HepG2 (cell line): ENCODE data around the gene CARHSP1. TPM values are rescaled to one million over a fixed set of nuclear protein-coding genes. Genes with fewer than 3 reads are reported as not detected.

Source experiments
- ATF1 ChIP-seq: IDR thresholded peaks from 2 replicates; pipeline ENCODE4 v1.6.1; 2016; ENCODE audit warnings: mild to moderate bottlenecking, control low read depth
- ATF7 ChIP-seq, 2 experiments: fragments of 450-650 bp in 1 of 2; sonication (generic) in 1 of 2; formaldehyde crosslinking in 1 of 2; IDR thresholded peaks; 2 replicates each; pipeline versions ENCODE4 v1.4.0 to v1.6.1; 2016 to 2020; ENCODE audit warnings: antibody characterized with exemption in 1 of 2, mild to moderate bottlenecking in 1 of 2, missing genetic modification reagents in 1 of 2
- GFI1 ChIP-seq: sonication (generic); formaldehyde crosslinking; IDR thresholded peaks from 2 replicates; pipeline ENCODE4 v1.5.0; 2020; ENCODE audit warnings: missing genetic modification reagents, mild to moderate bottlenecking, borderline replicate concordance
- HOXA7 ChIP-seq: sonication (generic); formaldehyde crosslinking; IDR thresholded peaks from 2 replicates; pipeline ENCODE4 v1.8.1; 2022; ENCODE audit warnings: mild to moderate bottlenecking, missing genetic modification reagents, moderate library complexity
- ISL2 ChIP-seq: sonication (generic); formaldehyde crosslinking; IDR thresholded peaks from 2 replicates; pipeline ENCODE4 v1.5.0; 2020; ENCODE audit warnings: missing genetic modification reagents
- KDM2A ChIP-seq: sonication (generic); formaldehyde crosslinking; IDR thresholded peaks from 2 replicates; pipeline ENCODE4 v1.4.0; 2020; ENCODE audit warnings: low read depth, missing genetic modification reagents, borderline replicate concordance
- MATR3 ChIP-seq: sonication (generic); formaldehyde crosslinking; IDR thresholded peaks from 2 replicates; pipeline ENCODE4 v1.4.0; 2020; ENCODE audit warnings: missing genetic modification reagents
- MBD4 ChIP-seq: IDR thresholded peaks from 2 replicates; pipeline ENCODE4 v1.6.1; 2012; ENCODE audit warnings: low read length, inconsistent platforms, borderline replicate concordance
- MEF2D ChIP-seq: sonication (generic); formaldehyde crosslinking; IDR thresholded peaks from 2 replicates; pipeline ENCODE4 v1.5.1; 2020; ENCODE audit warnings: mild to moderate bottlenecking, missing genetic modification reagents
- ONECUT2 ChIP-seq: sonication (generic); formaldehyde crosslinking; IDR thresholded peaks from 2 replicates; pipeline ENCODE4 v1.4.0; 2020; ENCODE audit warnings: missing genetic modification reagents
- SIX4 ChIP-seq: sonication (generic); formaldehyde crosslinking; IDR thresholded peaks from 2 replicates; pipeline ENCODE4 v1.4.0; 2020; ENCODE audit warnings: missing genetic modification reagents
- SMARCE1 ChIP-seq: fragments of 450-650 bp; IDR thresholded peaks from 2 replicates; pipeline ENCODE4 v1.6.1; 2017; ENCODE audit warnings: borderline replicate concordance
- TBL1XR1 ChIP-seq: fragments of 150-350 bp; IDR thresholded peaks from 2 replicates; pipeline ENCODE4 v1.6.1; 2014; ENCODE audit warnings: borderline replicate concordance, low read length; ENCODE audit not compliant: partially characterized antibody
- TRIM24 ChIP-seq: sonication (generic); formaldehyde crosslinking; IDR thresholded peaks from 2 replicates; pipeline ENCODE4 v1.8.0; 2022; ENCODE audit warnings: mild to moderate bottlenecking, missing genetic modification reagents
- ZFP82 ChIP-seq: sonication (generic); formaldehyde crosslinking; IDR thresholded peaks from 2 replicates; pipeline ENCODE4 v1.5.1; 2020; ENCODE audit warnings: mild to moderate bottlenecking, missing genetic modification reagents, borderline replicate concordance
- ZNF367 ChIP-seq: sonication (generic); formaldehyde crosslinking; IDR thresholded peaks from 2 replicates; pipeline ENCODE4 v1.4.0; 2020; ENCODE audit warnings: missing genetic modification reagents, borderline replicate concordance
- ZNF382 ChIP-seq: sonication (generic); formaldehyde crosslinking; IDR thresholded peaks from 2 replicates; pipeline ENCODE4 v1.5.0; 2020; ENCODE audit warnings: missing genetic modification reagents, mild to moderate bottlenecking, borderline replicate concordance
- ZNF431 ChIP-seq: sonication (generic); formaldehyde crosslinking; IDR thresholded peaks from 2 replicates; pipeline ENCODE4 v1.9.0; 2022; ENCODE audit warnings: missing genetic modification reagents, low read depth, mild to moderate bottlenecking, borderline replicate concordance
- ZNF557 ChIP-seq: sonication (generic); formaldehyde crosslinking; IDR thresholded peaks from 2 replicates; pipeline ENCODE4 v1.4.0; 2020; ENCODE audit warnings: missing genetic modification reagents
- ZNF75D ChIP-seq: sonication (generic); formaldehyde crosslinking; IDR thresholded peaks from 2 replicates; pipeline ENCODE4 v1.8.1; 2023; ENCODE audit warnings: missing genetic modification reagents, mild to moderate bottlenecking, borderline replicate concordance
- ZNF761 ChIP-seq: sonication (generic); formaldehyde crosslinking; conservative IDR thresholded peaks from 2 replicates; pipeline ENCODE4 v1.4.0; 2020; ENCODE audit warnings: mild to moderate bottlenecking, missing genetic modification reagents
- ZNF777 ChIP-seq: sonication (generic); formaldehyde crosslinking; IDR thresholded peaks from 2 replicates; pipeline ENCODE4 v1.4.0; 2020; ENCODE audit warnings: missing genetic modification reagents
- polyA plus RNA-seq, 8 experiments: library from polyadenylated mRNA; depleted of rRNA in 3 of 8; stranded (reverse) in 7 of 8; unstranded in 1 of 8; fragments of >200 nt; fragmentation: Illumina TruSeq in 4 of 8; extraction: Trizol in 4 of 8; gene quantifications; 2 replicates each; pipeline versions ENCODE4 v1.2.1 to v1.2.3, GENCODE V29; 2011 to 2016; ENCODE audit warnings: low read depth in 4 of 8, missing spikeins in 1 of 8, mixed read lengths in 1 of 8; ENCODE audit not compliant: insufficient read depth in 1 of 8
- total RNA-seq, 5 experiments: library from RNA; depleted of rRNA; stranded (reverse); fragments of >200 nt; fragmentation: Illumina TruSeq; extraction: Trizol; gene quantifications; 2 replicates each; pipeline ENCODE4 v1.2.3, GENCODE V29; 2016; ENCODE audit warnings: low read depth in 1 of 5
- TF ChIP-seq, protein P1 (sequence below): sonication (generic); formaldehyde crosslinking; IDR thresholded peaks from 2 replicates; pipeline ENCODE4 v1.8.1; 2022; ENCODE audit warnings: low read depth, mild to moderate bottlenecking, missing genetic modification reagents
- TF ChIP-seq, protein P2 (sequence below): sonication (generic); formaldehyde crosslinking; IDR thresholded peaks from 2 replicates; pipeline ENCODE4 v1.4.0; 2020; ENCODE audit warnings: mild to moderate bottlenecking, missing genetic modification reagents, borderline replicate concordance
- TF ChIP-seq, protein P3 (sequence below): sonication (generic); formaldehyde crosslinking; IDR thresholded peaks from 2 replicates; pipeline ENCODE4 v1.4.0; 2020; ENCODE audit warnings: missing genetic modification reagents

Gene CARHSP1
- total and polyA plus RNA-seq, 2 of the 13 experiments (the other 11 are each of a cell fraction or from before 2014, with no cell fraction given): 173 to 345 TPM

DNA sequence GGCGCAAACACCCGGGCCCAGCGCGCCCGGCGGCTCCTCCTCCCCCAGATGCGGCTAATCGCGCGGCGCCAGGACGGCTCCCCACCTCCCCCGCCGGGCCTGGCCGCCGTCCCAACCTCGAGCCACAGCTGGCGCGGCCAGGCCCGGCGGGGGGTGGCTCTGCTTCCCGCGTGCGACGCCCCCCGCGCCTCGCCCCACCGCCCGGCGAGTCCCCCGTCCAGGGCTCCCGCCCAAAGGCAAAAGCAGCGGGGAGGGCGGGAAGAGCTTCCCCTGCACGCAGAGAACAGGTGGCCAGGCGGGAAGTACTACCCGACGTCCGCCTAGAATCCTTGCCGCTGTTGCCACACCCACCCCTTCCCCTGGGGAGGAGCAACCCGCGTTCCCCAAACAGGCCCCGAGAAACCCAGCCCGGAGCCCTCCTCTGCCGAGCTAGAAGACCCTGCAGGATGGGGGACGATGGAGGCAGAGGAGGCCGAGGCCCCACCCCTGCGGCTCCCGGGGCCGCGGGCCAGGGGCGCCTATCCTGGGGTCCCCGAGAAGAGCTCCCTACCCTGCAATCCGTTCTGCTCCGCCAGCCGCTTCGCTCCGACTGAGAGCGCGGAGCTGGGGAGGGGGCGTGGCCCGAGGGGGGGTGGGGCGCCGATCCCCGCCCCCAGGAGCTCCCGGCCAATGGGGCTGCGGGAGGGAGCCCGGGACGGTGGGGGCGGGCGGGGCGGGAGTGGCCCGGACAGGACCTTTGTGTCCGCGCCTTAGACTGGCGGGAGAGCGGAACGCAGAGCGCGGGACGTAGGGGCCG, at the start of gene CARHSP1 (continued):
- TF ChIP-seq KDM2A (CRISPR knock-in tag) (peak; percentile 70), MBD4 (no peak), HOXA7 (CRISPR knock-in tag) (no peak), ISL2 (CRISPR knock-in tag) (peak; percentile 28; the same call in 1 of the 2 replicates), ZNF777 (CRISPR knock-in tag) (peak; percentile 69), ZNF557 (CRISPR knock-in tag) (no peak), ZNF75D (CRISPR knock-in tag) (no peak), ATF7 (IDR thresholded peaks at IDR 0.05) (no peak), ATF7 (CRISPR knock-in tag; IDR thresholded peaks at IDR 0.05) (peak; percentile 58; the same call in 1 of the 2 replicates), SIX4 (CRISPR knock-in tag) (no peak), ZNF761 (peak; percentile 69; the same call in 1 of the 2 replicates), ZNF382 (no peak), TBL1XR1 (no peak), GFI1 (CRISPR knock-in tag) (no peak), MATR3 (no peak), ONECUT2 (CRISPR knock-in tag) (0 out of 2 replicates have a peak, but pooled peaks have one; percentile 10), MEF2D (CRISPR knock-in tag) (peak; percentile 79; the same call in 1 of the 2 replicates), ATF1 (CRISPR knock-in tag) (no peak), ZFP82 (CRISPR knock-in tag) (peak; percentile 15; the same call in 1 of the 2 replicates), TRIM24 (CRISPR knock-in tag) (no peak), SMARCE1 (no peak), ZNF367 (CRISPR knock-in tag) (no peak), ZNF431 (CRISPR knock-in tag) (peak; percentile 63; the same call in 1 of the 2 replicates)
- TF ChIP-seq, protein P1, sequence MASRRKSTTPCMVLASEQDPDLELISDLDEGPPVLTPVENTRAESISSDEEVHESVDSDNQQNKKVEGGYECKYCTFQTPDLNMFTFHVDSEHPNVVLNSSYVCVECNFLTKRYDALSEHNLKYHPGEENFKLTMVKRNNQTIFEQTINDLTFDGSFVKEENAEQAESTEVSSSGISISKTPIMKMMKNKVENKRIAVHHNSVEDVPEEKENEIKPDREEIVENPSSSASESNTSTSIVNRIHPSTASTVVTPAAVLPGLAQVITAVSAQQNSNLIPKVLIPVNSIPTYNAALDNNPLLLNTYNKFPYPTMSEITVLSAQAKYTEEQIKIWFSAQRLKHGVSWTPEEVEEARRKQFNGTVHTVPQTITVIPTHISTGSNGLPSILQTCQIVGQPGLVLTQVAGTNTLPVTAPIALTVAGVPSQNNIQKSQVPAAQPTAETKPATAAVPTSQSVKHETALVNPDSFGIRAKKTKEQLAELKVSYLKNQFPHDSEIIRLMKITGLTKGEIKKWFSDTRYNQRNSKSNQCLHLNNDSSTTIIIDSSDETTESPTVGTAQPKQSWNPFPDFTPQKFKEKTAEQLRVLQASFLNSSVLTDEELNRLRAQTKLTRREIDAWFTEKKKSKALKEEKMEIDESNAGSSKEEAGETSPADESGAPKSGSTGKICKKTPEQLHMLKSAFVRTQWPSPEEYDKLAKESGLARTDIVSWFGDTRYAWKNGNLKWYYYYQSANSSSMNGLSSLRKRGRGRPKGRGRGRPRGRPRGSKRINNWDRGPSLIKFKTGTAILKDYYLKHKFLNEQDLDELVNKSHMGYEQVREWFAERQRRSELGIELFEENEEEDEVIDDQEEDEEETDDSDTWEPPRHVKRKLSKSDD (CRISPR knock-in tag): no peak
- TF ChIP-seq, protein P2, sequence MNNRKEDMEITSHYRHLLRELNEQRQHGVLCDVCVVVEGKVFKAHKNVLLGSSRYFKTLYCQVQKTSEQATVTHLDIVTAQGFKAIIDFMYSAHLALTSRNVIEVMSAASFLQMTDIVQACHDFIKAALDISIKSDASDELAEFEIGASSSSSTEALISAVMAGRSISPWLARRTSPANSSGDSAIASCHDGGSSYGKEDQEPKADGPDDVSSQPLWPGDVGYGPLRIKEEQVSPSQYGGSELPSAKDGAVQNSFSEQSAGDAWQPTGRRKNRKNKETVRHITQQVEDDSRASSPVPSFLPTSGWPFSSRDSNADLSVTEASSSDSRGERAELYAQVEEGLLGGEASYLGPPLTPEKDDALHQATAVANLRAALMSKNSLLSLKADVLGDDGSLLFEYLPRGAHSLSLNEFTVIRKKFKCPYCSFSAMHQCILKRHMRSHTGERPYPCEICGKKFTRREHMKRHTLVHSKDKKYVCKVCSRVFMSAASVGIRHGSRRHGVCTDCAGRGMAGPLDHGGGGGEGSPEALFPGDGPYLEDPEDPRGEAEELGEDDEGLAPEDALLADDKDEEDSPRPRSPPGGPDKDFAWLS (CRISPR knock-in tag): no peak
- TF ChIP-seq, protein P3, sequence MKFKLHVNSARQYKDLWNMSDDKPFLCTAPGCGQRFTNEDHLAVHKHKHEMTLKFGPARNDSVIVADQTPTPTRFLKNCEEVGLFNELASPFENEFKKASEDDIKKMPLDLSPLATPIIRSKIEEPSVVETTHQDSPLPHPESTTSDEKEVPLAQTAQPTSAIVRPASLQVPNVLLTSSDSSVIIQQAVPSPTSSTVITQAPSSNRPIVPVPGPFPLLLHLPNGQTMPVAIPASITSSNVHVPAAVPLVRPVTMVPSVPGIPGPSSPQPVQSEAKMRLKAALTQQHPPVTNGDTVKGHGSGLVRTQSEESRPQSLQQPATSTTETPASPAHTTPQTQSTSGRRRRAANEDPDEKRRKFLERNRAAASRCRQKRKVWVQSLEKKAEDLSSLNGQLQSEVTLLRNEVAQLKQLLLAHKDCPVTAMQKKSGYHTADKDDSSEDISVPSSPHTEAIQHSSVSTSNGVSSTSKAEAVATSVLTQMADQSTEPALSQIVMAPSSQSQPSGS (CRISPR knock-in tag): no peak
